Measurements from ENCODE around the gene ETF1. TPM values are rescaled to one million over a fixed set of nuclear protein-coding genes. Genes with fewer than 3 reads are reported as not detected.

ETF1 gene
- total RNA-seq, 1 experiment from 2014 or later = 57.3 TPM

- no TSS peak for BruUV-seq (replicated peaks)
- peaks cover 13% of the 10 kb centered on the region; the same call in 1 of the 2 replicates for H3K4me1 ChIP-seq (ENCODE audit: insufficient read depth, low read length)
- TF ChIP-seq EZH2 (IDR thresholded peaks at IDR 0.05; ENCODE audit: low read length, unreplicated experiment) = no peak
- no peak for TF ChIP-seq CTCF (conservative IDR thresholded peaks at IDR 0.05; ENCODE audit: low read depth, low read length)
- TF ChIP-seq EZH2phosphoT487 (IDR thresholded peaks at IDR 0.05; ENCODE audit: borderline replicate concordance, low read length) = no peak
- H3K4me2 ChIP-seq (ENCODE audit: low read length) = no peak overlapping the region
- no peaks in the 10 kb centered on the region for H3K9me3 ChIP-seq (ENCODE audit: low read length)
- H3K27ac ChIP-seq (ENCODE audit: low read length) = no peak overlapping the region
- peaks cover 2% of the 10 kb centered on the region for H3F3A ChIP-seq (ENCODE audit: low read length, unreplicated experiment)
- ATAC-seq (no peak), DNase-seq (no peak)
- H4K20me1 ChIP-seq (ENCODE audit: low read length) = peaks cover 46% of the 10 kb centered on the region
- H3K4me3 ChIP-seq (ENCODE audit: low read length) = no peak overlapping the region
- intact Hi-C loops (cut with micrococcal nuclease) = no loop called here
- POLR2A ChIA-PET (ENCODE audit: unreplicated experiment) = interaction anchor here (0.6 kb wide), 1 partner anchor 26 kb away, joined by 4 read pairs; no protein-coding TSS in a partner anchor
- peaks cover 98% of the 10 kb centered on the region for H3K79me2 ChIP-seq (ENCODE audit: low read length)
- H2AFZ ChIP-seq (ENCODE audit: low read length) = no peak overlapping the region
- CTCF ChIA-PET = no interaction called here
- no peaks in the 10 kb centered on the region for H3K27me3 ChIP-seq (ENCODE audit: low read length)
- no peaks in the 10 kb centered on the region for H3K9me2 ChIP-seq (replicated peaks; ENCODE audit: low read length)
- peaks cover 78% of the 10 kb centered on the region for H3K36me3 ChIP-seq (ENCODE audit: low read depth, low read length)
- H3K9ac ChIP-seq (ENCODE audit: low read length) = no peak overlapping the region
These were observed 26.7 kb upstream of the ETF1 start for GRCh38 chr5:138569782-138570181.

- DNase-seq (no peak), ATAC-seq (no peak)
- intact Hi-C loops (cut with micrococcal nuclease) = no loop called here
- Histone ChIP-seq H3K4me3 (ENCODE audit: low read length) (no peak overlapping the region), H3K4me2 (ENCODE audit: low read length) (no peak overlapping the region), H3K27me3 (ENCODE audit: low read length) (no peaks in the 10 kb centered on the region), H3K27ac (ENCODE audit: low read length) (no peak overlapping the region), H3F3A (ENCODE audit: low read length, unreplicated experiment) (no peaks in the 10 kb centered on the region), H3K36me3 (ENCODE audit: low read depth, low read length) (peaks cover 77% of the 10 kb centered on the region), H3K9me3 (ENCODE audit: low read length) (no peaks in the 10 kb centered on the region), H3K9me2 (replicated peaks; ENCODE audit: low read length) (no peaks in the 10 kb centered on the region), H3K9ac (ENCODE audit: low read length) (no peak overlapping the region), H3K4me1 (ENCODE audit: insufficient read depth, low read length) (peaks cover 7% of the 10 kb centered on the region; the same call in 1 of the 2 replicates), H2AFZ (ENCODE audit: low read length) (no peak overlapping the region), H4K20me1 (ENCODE audit: low read length) (peaks cover 37% of the 10 kb centered on the region), H3K79me2 (ENCODE audit: low read length) (peaks cover 95% of the 10 kb centered on the region)
- no TSS peak for BruUV-seq (replicated peaks)
- TF ChIP-seq EZH2phosphoT487 (IDR thresholded peaks at IDR 0.05; ENCODE audit: borderline replicate concordance, low read length) (no peak), EZH2 (IDR thresholded peaks at IDR 0.05; ENCODE audit: low read length, unreplicated experiment) (no peak), CTCF (conservative IDR thresholded peaks at IDR 0.05; ENCODE audit: low read depth, low read length) (0 out of 2 replicates have a peak, but pooled peaks have one; percentile 22)
- CTCF ChIA-PET = no interaction called here
- POLR2A ChIA-PET (ENCODE audit: unreplicated experiment) = no interaction called here
These were observed 25.2 kb upstream of the ETF1 start for GRCh38 chr5:138568061-138568824.

DNA sequence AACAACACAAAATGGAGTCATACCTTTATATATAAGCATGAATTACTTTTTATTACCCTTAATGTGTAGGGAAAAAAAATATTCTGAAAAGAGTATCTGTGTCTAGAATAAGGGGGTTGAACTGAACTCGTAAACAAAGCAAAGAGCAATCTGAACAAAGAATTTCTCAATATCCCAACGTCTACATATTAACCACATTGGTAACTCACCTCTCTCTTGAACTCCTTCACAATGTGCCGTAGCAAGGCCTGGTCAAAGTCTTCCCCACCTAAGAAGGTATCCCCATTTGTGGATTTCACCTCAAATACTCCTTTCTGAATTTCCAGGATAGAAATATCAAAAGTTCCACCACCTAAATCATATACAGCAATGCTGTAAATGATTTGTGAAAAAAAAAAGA is 23.8 kb upstream of the ETF1 start:
- H3K27me3 ChIP-seq (ENCODE audit: low read length) = no peaks in the 10 kb centered on the region
- H3K27ac ChIP-seq (ENCODE audit: low read length) = no peak overlapping the region
- no peak overlapping the region for H3K9ac ChIP-seq (ENCODE audit: low read length)
- no peak overlapping the region for H3K4me2 ChIP-seq (ENCODE audit: low read length)
- POLR2A ChIA-PET (ENCODE audit: unreplicated experiment) = no interaction called here
- no peaks in the 10 kb centered on the region for H3K9me3 ChIP-seq (ENCODE audit: low read length)
- no peaks in the 10 kb centered on the region for H3K9me2 ChIP-seq (replicated peaks; ENCODE audit: low read length)
- CTCF ChIA-PET = no interaction called here
- H3K79me2 ChIP-seq (ENCODE audit: low read length) = peaks cover 87% of the 10 kb centered on the region
- peaks cover 34% of the 10 kb centered on the region for H4K20me1 ChIP-seq (ENCODE audit: low read length)
- ATAC-seq (no peak), DNase-seq (no peak)
- H3K4me3 ChIP-seq (ENCODE audit: low read length) = no peak overlapping the region
- H3K36me3 ChIP-seq (ENCODE audit: low read depth, low read length) = peaks cover 71% of the 10 kb centered on the region
- H3F3A ChIP-seq (ENCODE audit: low read length, unreplicated experiment) = no peaks in the 10 kb centered on the region
- intact Hi-C loops (cut with micrococcal nuclease) = no loop called here
- H3K4me1 ChIP-seq (ENCODE audit: insufficient read depth, low read length) = no peaks in the 10 kb centered on the region
- no peak overlapping the region for H2AFZ ChIP-seq (ENCODE audit: low read length)
- TF ChIP-seq EZH2 (IDR thresholded peaks at IDR 0.05; ENCODE audit: low read length, unreplicated experiment) = no peak
- TF ChIP-seq EZH2phosphoT487 (IDR thresholded peaks at IDR 0.05; ENCODE audit: borderline replicate concordance, low read length) = no peak
- no peak for TF ChIP-seq CTCF (conservative IDR thresholded peaks at IDR 0.05; ENCODE audit: low read depth, low read length)
- BruUV-seq (replicated peaks) = no TSS peak

All from PC-3 (cell line).